Activated T-helper 17 cell treated with anti-CD3 and anti-CD28 coated beads, Interleukin-2, amount 50 U/mL, for 72 hours (primary cell): ENCODE measurements around the gene SLC5A1. TPM values are rescaled to one million over a fixed set of nuclear protein-coding genes. Genes with fewer than 3 reads are reported as not detected.

ENCODE experiments used
- total RNA-seq, 2 donors: library from RNA; stranded (reverse); gene quantifications; one replicate each; pipeline ENCODE4 v1.2.3, GENCODE V29; 2022

Gene SLC5A1
- total RNA-seq, 2 donors from 2014 or later, result not detected

Other genes starting within 250 kb of the SLC5A1 start
- 100 to 1,000 TPM; 168 to 211 TPM for gene YWHAH, start 98.7 kb upstream of the SLC5A1 start, total RNA-seq
- gene C22orf42, start 116.0 kb downstream of the SLC5A1 start, total RNA-seq, result not detected
- under 1 TPM; 0.24 to 0.30 TPM for gene RFPL2, start 161.8 kb downstream of the SLC5A1 start, total RNA-seq
- gene SLC5A4, start 212.1 kb downstream of the SLC5A1 start, total RNA-seq, result not detected